HepG2 (cell line): ENCODE measurements around the gene MYOF. TPM values are rescaled to one million over a fixed set of nuclear protein-coding genes. Genes with fewer than 3 reads are reported as not detected.

Experiments used
- ATAC-seq: fragments of 200-7000 bp; cut with Tn5 transposase; 3 replicates; pipeline ENCODE4 v1.9.1; 2020; ENCODE audit warnings: mild to moderate bottlenecking, moderate library complexity
- BruUV-seq: library from RNA; stranded (reverse); fragments of 400-500 nt; replicated peaks from 2 replicates; lab custom pipeline; 2021; lab: Mats Ljungman, UMichigan
- CTCF ChIA-PET: fragments of 300-600 bp; formaldehyde crosslinking; extraction: SDS; loops from one replicate; lab custom pipeline; 2021; ENCODE audit warnings: low total read pairs, inconsistent platforms, low intra/inter-chr PET ratio; lab: Yijun Ruan, JAX
- POLR2A ChIA-PET: fragments of 350-600 bp; sonication (Branson Sonifier 250); formaldehyde crosslinking; loops from one replicate; lab custom pipeline; 2020; ENCODE audit warnings: antibody characterized with exemption, inconsistent platforms; lab: Yijun Ruan, JAX
- DNase-seq: peaks from one replicate; pipeline ENCODE4 v3.0.0-alpha.2; 2015; ENCODE audit warnings: low spot score
- FAIRE-seq: peaks from 3 replicates; lab custom pipeline; 2011; peaks lifted over from hg19 to GRCh38; lab: Jason Lieb, UNC
- H2AFZ ChIP-seq: one replicate; pipeline ENCODE4 v1.6.1; 2011; ENCODE audit warnings: low read length, inconsistent platforms
- H3K27ac ChIP-seq: fragments of 300-600 bp; 3 replicates; pipeline ENCODE4 v1.8.0; 2011; ENCODE audit warnings: mixed run types, mild to moderate bottlenecking, mixed read lengths, low read length, inconsistent platforms; ENCODE audit not compliant: insufficient read depth; ENCODE audit errors: extremely low read length
- H3K27me3 ChIP-seq, 2 experiments: fragments of 200-600 bp in 1 of 2; 2 replicates in 1 of 2; 3 replicates in 1 of 2; pipeline versions ENCODE4 v1.6.0 to v1.8.0; 2011; ENCODE audit warnings: low read length in 2 of 2, mild to moderate bottlenecking in 2 of 2, moderate library complexity in 2 of 2, inconsistent platforms in 1 of 2; ENCODE audit not compliant: insufficient read depth in 2 of 2, control insufficient read depth in 1 of 2
- H3K36me3 ChIP-seq, 2 experiments: fragments of 200-600 bp in 1 of 2; replicated peaks in 1 of 2; 2 replicates in 1 of 2; 3 replicates in 1 of 2; pipeline versions ENCODE4 v1.5.1 to v1.8.0; 2011; ENCODE audit warnings: low read length in 2 of 2, inconsistent platforms in 1 of 2; ENCODE audit not compliant: insufficient read depth in 2 of 2, control insufficient read depth in 1 of 2
- H3K4me1 ChIP-seq: 2 replicates; pipeline ENCODE4 v1.5.1; 2012; ENCODE audit warnings: low read length, inconsistent platforms; ENCODE audit not compliant: insufficient read depth
- H3K4me2 ChIP-seq: 2 replicates; pipeline ENCODE4 v1.6.0; 2011; ENCODE audit warnings: low read depth, low read length, inconsistent platforms
- H3K4me3 ChIP-seq, 3 experiments: fragments of 200-600 bp in 1 of 3; sonication (generic), shearing (Covaris generic) in 1 of 3; replicated peaks in 1 of 3; 2 replicates each; pipeline ENCODE4 v1.5.1; 2011 to 2016; ENCODE audit warnings: low read length in 3 of 3, inconsistent platforms in 2 of 3, low read depth in 2 of 3, mild to moderate bottlenecking in 2 of 3, control low read depth in 1 of 3, mixed read lengths in 1 of 3; ENCODE audit not compliant: insufficient read depth in 1 of 3
- H3K79me2 ChIP-seq: one replicate; pipeline ENCODE4 v1.6.1; 2011; ENCODE audit warnings: low read length, inconsistent platforms; ENCODE audit not compliant: insufficient read depth
- H3K9ac ChIP-seq: 2 replicates; pipeline ENCODE4 v1.6.0; 2011; ENCODE audit warnings: mild to moderate bottlenecking, low read depth, low read length, inconsistent platforms; ENCODE audit not compliant: insufficient read depth
- H3K9me3 ChIP-seq: 2 replicates; pipeline ENCODE4 v1.5.1; 2012; ENCODE audit warnings: mild to moderate bottlenecking, low read length
- H4K20me1 ChIP-seq: 2 replicates; pipeline ENCODE4 v1.6.0; 2011; ENCODE audit warnings: inconsistent platforms, mild to moderate bottlenecking, low read length, moderate library complexity; ENCODE audit not compliant: insufficient read depth
- AGO1 ChIP-seq: fragments of 200-400 bp; formaldehyde crosslinking; IDR thresholded peaks from 2 replicates; pipeline ENCODE4 v1.6.1; 2017; ENCODE audit warnings: mild to moderate bottlenecking, low read depth, low read length, moderate library complexity; ENCODE audit not compliant: poor library complexity, severe bottlenecking
- ESRRA ChIP-seq: sonication (generic); formaldehyde crosslinking; IDR thresholded peaks from 2 replicates; pipeline ENCODE4 v1.5.1; 2020; ENCODE audit warnings: mild to moderate bottlenecking, low read depth, missing genetic modification reagents
- IRF1 ChIP-seq: sonication (generic); formaldehyde crosslinking; IDR thresholded peaks from 2 replicates; pipeline ENCODE4 v1.4.0; 2020; ENCODE audit warnings: low read depth, mild to moderate bottlenecking, missing genetic modification reagents
- KMT2B ChIP-seq: IDR thresholded peaks from 2 replicates; pipeline ENCODE4 v1.6.1; 2016; ENCODE audit warnings: missing genetic modification reagents, missing compliant biosample characterization
- MED13 ChIP-seq: sonication (generic); formaldehyde crosslinking; IDR thresholded peaks from 2 replicates; pipeline ENCODE4 v1.5.0; 2020; ENCODE audit warnings: missing genetic modification reagents
- MED8 ChIP-seq: sonication (generic); formaldehyde crosslinking; IDR thresholded peaks from 2 replicates; pipeline ENCODE4 v1.8.1; 2023; ENCODE audit warnings: mild to moderate bottlenecking, missing genetic modification reagents; ENCODE audit not compliant: insufficient replicate concordance
- MLX ChIP-seq: IDR thresholded peaks from 2 replicates; pipeline ENCODE4 v1.6.1; 2016
- MTF1 ChIP-seq: sonication (generic); formaldehyde crosslinking; IDR thresholded peaks from 2 replicates; pipeline ENCODE4 v1.5.0; 2020; ENCODE audit warnings: missing genetic modification reagents
- NFE2 ChIP-seq: sonication (generic); formaldehyde crosslinking; IDR thresholded peaks from 2 replicates; pipeline ENCODE4 v1.4.0; 2020; ENCODE audit warnings: missing genetic modification reagents
- RBAK ChIP-seq: sonication (generic); formaldehyde crosslinking; IDR thresholded peaks from 2 replicates; pipeline ENCODE4 v1.5.1; 2020; ENCODE audit warnings: mild to moderate bottlenecking, missing genetic modification reagents
- XBP1 ChIP-seq: sonication (generic); formaldehyde crosslinking; IDR thresholded peaks from 2 replicates; pipeline ENCODE4 v1.5.0; 2020; ENCODE audit warnings: missing genetic modification reagents
- ZNF337 ChIP-seq: sonication (generic); formaldehyde crosslinking; IDR thresholded peaks from 2 replicates; pipeline ENCODE4 v1.5.1; 2020; ENCODE audit warnings: missing genetic modification reagents, low read depth, mild to moderate bottlenecking, borderline replicate concordance
- ZNF354B ChIP-seq: sonication (generic); formaldehyde crosslinking; IDR thresholded peaks from 2 replicates; pipeline ENCODE4 v1.8.0; 2022; ENCODE audit warnings: mild to moderate bottlenecking, missing genetic modification reagents
- ZNF589 ChIP-seq: sonication (generic); formaldehyde crosslinking; conservative IDR thresholded peaks from 2 replicates; pipeline ENCODE4 v1.8.0; 2022; ENCODE audit warnings: mild to moderate bottlenecking, moderate library complexity, missing genetic modification reagents
- ZNF709 ChIP-seq: sonication (generic); formaldehyde crosslinking; IDR thresholded peaks from 2 replicates; pipeline ENCODE4 v1.5.0; 2020; ENCODE audit warnings: mild to moderate bottlenecking, missing genetic modification reagents
- WGBS: methylation state at CpG from one replicate; pipeline ENCODE4 v1.1.6; 2017; ENCODE audit warnings: low lambda C conversion rate; 5-methylcytosine and 5-hydroxymethylcytosine counted together
- in situ Hi-C: cut with HindIII; loops from 2 replicates; pipeline ENCODE4 v1.10.0; 2017; ENCODE audit warnings: low pct_unique_long_range_greater_than_20kb; ENCODE audit not compliant: extremely low pct_ligation_motif_present
- intact Hi-C: fragments of 100-400 bp; cut with micrococcal nuclease; formaldehyde crosslinking; loops from one replicate; pipeline ENCODE4 v1.10.0; 2022; ENCODE audit not compliant: unreplicated experiment
- polyA plus RNA-seq, 8 experiments: library from polyadenylated mRNA; depleted of rRNA in 3 of 8; stranded (reverse) in 7 of 8; unstranded in 1 of 8; fragments of >200 nt; fragmentation: Illumina TruSeq in 4 of 8; extraction: Trizol in 4 of 8; gene quantifications; 2 replicates each; pipeline versions ENCODE4 v1.2.1 to v1.2.3, GENCODE V29; 2011 to 2016; ENCODE audit warnings: low read depth in 4 of 8, missing spikeins in 1 of 8, mixed read lengths in 1 of 8; ENCODE audit not compliant: insufficient read depth in 1 of 8
- total RNA-seq, 5 experiments: library from RNA; depleted of rRNA; stranded (reverse); fragments of >200 nt; fragmentation: Illumina TruSeq; extraction: Trizol; gene quantifications; 2 replicates each; pipeline ENCODE4 v1.2.3, GENCODE V29; 2016; ENCODE audit warnings: low read depth in 1 of 5

The MYOF gene
- total and polyA plus RNA-seq, 2 of the 13 experiments (the other 11 are each of a cell fraction or from before 2014, with no cell fraction given) = 0.18 to 0.42 TPM

GRCh38 chr10:93393211-93393610 is 88.9 kb downstream of the MYOF start:
- no TSS peak for BruUV-seq
- no peak for DNase-seq
- ATAC-seq = no peak
- Histone ChIP-seq H3K36me3 (no peaks in the 10 kb centered on the region), H3K4me2 (no peak overlapping the region), H3K27me3 (no peaks in the 10 kb centered on the region), H3K4me3 (no peak overlapping the region), H3K9me3 (no peaks in the 10 kb centered on the region), H3K4me1 (no peaks in the 10 kb centered on the region), H4K20me1 (no peaks in the 10 kb centered on the region), H3K9ac (no peak overlapping the region), H3K27ac (no peak overlapping the region), H2AFZ (no peak overlapping the region), H3K79me2 (no peaks in the 10 kb centered on the region)
- no peak for TF ChIP-seq ESRRA (CRISPR knock-in tag)
- TF ChIP-seq RBAK (CRISPR knock-in tag) = no peak
- TF ChIP-seq XBP1 (CRISPR knock-in tag) = no peak
- no peak for TF ChIP-seq ZNF589 (CRISPR knock-in tag)
- in situ Hi-C loops = no loop called here
- no peak for FAIRE-seq
- ChIA-PET CTCF (no interaction called here), POLR2A (no interaction called here)
- 76% methylated on average over 7 of the region's 7 CpGs for WGBS
- intact Hi-C loops = no loop called here

GRCh38 chr10:93392121-93392520 is 90.0 kb downstream of the MYOF start:
- in situ Hi-C loops (no loop called here), intact Hi-C loops (no loop called here)
- no peak overlapping the region for H3K4me3 ChIP-seq
- no peak overlapping the region for H3K27ac ChIP-seq
- H3K4me2 ChIP-seq = no peak overlapping the region
- WGBS = 38% methylated on average over 3 of the region's 3 CpGs
- no peaks in the 10 kb centered on the region for H3K27me3 ChIP-seq
- H3K36me3 ChIP-seq = no peaks in the 10 kb centered on the region
- no peaks in the 10 kb centered on the region for H3K9me3 ChIP-seq
- no peaks in the 10 kb centered on the region for H3K4me1 ChIP-seq
- POLR2A ChIA-PET = no interaction called here
- CTCF ChIA-PET = no interaction called here
- H2AFZ ChIP-seq = no peak overlapping the region
- FAIRE-seq (no peak), DNase-seq (no peak), ATAC-seq (no peak)
- H3K9ac ChIP-seq = no peak overlapping the region
- TF ChIP-seq ZNF354B (CRISPR knock-in tag) (no peak), MED8 (no peak), MLX (CRISPR knock-in tag) (no peak), ZNF709 (CRISPR knock-in tag) (no peak), ZNF337 (CRISPR knock-in tag) (no peak), IRF1 (CRISPR knock-in tag) (no peak), MTF1 (no peak), MED13 (CRISPR knock-in tag) (no peak), AGO1 (no peak), NFE2 (CRISPR knock-in tag) (no peak), KMT2B (no peak)
- no TSS peak for BruUV-seq
- no peaks in the 10 kb centered on the region for H4K20me1 ChIP-seq
- H3K79me2 ChIP-seq = no peaks in the 10 kb centered on the region
